KMS-11 (cell line): Measurements from ENCODE around the gene TBCC.
A peak's percentile ranks its signal among the peaks of the same experiment; 100 is the strongest.
"Not testable (repeated sequence)": the region's sequence is repeated elsewhere in the genome, so short reads cannot be mapped to it uniquely, and the experiment has no call there.

Experiments
- H2AFZ ChIP-seq: fragments of 200-600 bp; sonication (generic); 2 replicates; pipeline ENCODE4 v1.6.1; 2016; ENCODE audit warnings: antibody characterized with exemption, mixed run types, low read depth
- H3K27ac ChIP-seq: fragments of 200-600 bp; sonication (generic); 2 replicates; pipeline ENCODE4 v1.6.1; 2016; ENCODE audit warnings: mild to moderate bottlenecking, mixed run types
- H3K27me3 ChIP-seq: fragments of 200-600 bp; sonication (generic); 2 replicates; pipeline ENCODE4 v1.6.1; 2017; ENCODE audit warnings: mild to moderate bottlenecking, low read depth, mixed run types, moderate library complexity; ENCODE audit not compliant: insufficient read depth
- H3K36me3 ChIP-seq: fragments of 200-600 bp; sonication (generic); 2 replicates; pipeline ENCODE4 v1.6.1; 2017; ENCODE audit warnings: mild to moderate bottlenecking, mixed run types; ENCODE audit not compliant: insufficient read depth
- H3K4me1 ChIP-seq: fragments of 200-600 bp; sonication (generic); 2 replicates; pipeline ENCODE4 v1.6.1; 2016; ENCODE audit warnings: mild to moderate bottlenecking, low read depth, mixed run types; ENCODE audit not compliant: poor library complexity, severe bottlenecking
- H3K4me2 ChIP-seq: fragments of 200-600 bp; sonication (generic); 2 replicates; pipeline ENCODE4 v1.7.0; 2016; ENCODE audit warnings: mild to moderate bottlenecking, mixed run types
- H3K4me3 ChIP-seq: fragments of 200-600 bp; sonication (generic); IDR thresholded peaks from 2 replicates; pipeline ENCODE4 v1.6.1; 2017; ENCODE audit warnings: low read depth, low read length, mixed read lengths; ENCODE audit not compliant: insufficient read depth
- H3K79me2 ChIP-seq: fragments of 200-600 bp; sonication (generic); 2 replicates; pipeline ENCODE4 v1.6.1; 2016; ENCODE audit warnings: low read depth, mixed run types; ENCODE audit not compliant: insufficient read depth
- H3K9ac ChIP-seq: fragments of 200-600 bp; sonication (generic); 2 replicates; pipeline ENCODE4 v1.6.1; 2016; ENCODE audit warnings: mild to moderate bottlenecking, mixed run types
- H4K20me1 ChIP-seq: fragments of 200-600 bp; sonication (generic); 2 replicates; pipeline ENCODE4 v1.6.1; 2016; ENCODE audit warnings: mild to moderate bottlenecking, mixed run types; ENCODE audit not compliant: insufficient read depth
- TF ChIP-seq, protein P1 (sequence below): fragments of 200-600 bp; sonication (generic); conservative IDR thresholded peaks from 2 replicates; pipeline ENCODE4 v1.6.1; 2017; ENCODE audit warnings: low read depth, mild to moderate bottlenecking, antibody characterized with exemption, low read length, moderate library complexity, mixed read lengths

TBCC gene

DNA sequence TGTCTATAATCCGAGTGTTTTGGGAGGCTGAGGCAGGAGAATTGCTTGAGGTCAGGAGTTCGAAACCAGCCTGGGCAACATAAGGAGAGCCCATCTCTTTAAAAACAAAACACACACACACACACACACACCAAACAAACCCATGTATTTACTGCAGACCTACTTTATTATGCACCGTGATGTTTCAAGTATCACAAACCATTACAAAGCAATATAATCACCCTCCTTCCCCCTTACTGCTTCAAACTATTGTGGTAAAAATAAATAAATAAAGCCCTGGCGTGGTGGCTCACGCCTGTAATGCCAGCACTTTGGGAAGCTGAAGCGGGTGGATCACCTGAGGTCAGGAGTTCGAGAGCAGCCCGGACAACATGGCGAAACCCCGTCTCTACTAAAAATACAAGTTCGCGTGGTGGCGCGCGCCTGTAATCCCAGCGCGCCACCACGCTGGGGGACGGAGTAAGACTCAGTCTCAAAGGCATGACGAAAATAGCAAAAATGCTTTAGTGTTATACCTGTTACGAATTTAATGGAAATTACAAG lies 1.5 kb downstream of the TBCC start:
- no peaks in the 10 kb centered on the region for H3K27me3 ChIP-seq
- H3K9ac ChIP-seq = peak overlapping the region; percentile 96; the same call in 1 of the 2 replicates
- H3K36me3 ChIP-seq = no peaks in the 10 kb centered on the region
- peak overlapping the region; percentile 95 for H3K4me2 ChIP-seq
- no peak overlapping the region for H2AFZ ChIP-seq
- H3K27ac ChIP-seq = peak overlapping the region; percentile 92; the same call in 1 of the 2 replicates
- TF ChIP-seq, protein P1, sequence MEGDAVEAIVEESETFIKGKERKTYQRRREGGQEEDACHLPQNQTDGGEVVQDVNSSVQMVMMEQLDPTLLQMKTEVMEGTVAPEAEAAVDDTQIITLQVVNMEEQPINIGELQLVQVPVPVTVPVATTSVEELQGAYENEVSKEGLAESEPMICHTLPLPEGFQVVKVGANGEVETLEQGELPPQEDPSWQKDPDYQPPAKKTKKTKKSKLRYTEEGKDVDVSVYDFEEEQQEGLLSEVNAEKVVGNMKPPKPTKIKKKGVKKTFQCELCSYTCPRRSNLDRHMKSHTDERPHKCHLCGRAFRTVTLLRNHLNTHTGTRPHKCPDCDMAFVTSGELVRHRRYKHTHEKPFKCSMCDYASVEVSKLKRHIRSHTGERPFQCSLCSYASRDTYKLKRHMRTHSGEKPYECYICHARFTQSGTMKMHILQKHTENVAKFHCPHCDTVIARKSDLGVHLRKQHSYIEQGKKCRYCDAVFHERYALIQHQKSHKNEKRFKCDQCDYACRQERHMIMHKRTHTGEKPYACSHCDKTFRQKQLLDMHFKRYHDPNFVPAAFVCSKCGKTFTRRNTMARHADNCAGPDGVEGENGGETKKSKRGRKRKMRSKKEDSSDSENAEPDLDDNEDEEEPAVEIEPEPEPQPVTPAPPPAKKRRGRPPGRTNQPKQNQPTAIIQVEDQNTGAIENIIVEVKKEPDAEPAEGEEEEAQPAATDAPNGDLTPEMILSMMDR = no peak
- H4K20me1 ChIP-seq = peaks cover 7% of the 10 kb centered on the region; the same call in 1 of the 2 replicates
- peaks cover 22% of the 10 kb centered on the region for H3K79me2 ChIP-seq
- no peak overlapping the region for H3K4me3 ChIP-seq
- peaks cover 22% of the 10 kb centered on the region for H3K4me1 ChIP-seq

DNA sequence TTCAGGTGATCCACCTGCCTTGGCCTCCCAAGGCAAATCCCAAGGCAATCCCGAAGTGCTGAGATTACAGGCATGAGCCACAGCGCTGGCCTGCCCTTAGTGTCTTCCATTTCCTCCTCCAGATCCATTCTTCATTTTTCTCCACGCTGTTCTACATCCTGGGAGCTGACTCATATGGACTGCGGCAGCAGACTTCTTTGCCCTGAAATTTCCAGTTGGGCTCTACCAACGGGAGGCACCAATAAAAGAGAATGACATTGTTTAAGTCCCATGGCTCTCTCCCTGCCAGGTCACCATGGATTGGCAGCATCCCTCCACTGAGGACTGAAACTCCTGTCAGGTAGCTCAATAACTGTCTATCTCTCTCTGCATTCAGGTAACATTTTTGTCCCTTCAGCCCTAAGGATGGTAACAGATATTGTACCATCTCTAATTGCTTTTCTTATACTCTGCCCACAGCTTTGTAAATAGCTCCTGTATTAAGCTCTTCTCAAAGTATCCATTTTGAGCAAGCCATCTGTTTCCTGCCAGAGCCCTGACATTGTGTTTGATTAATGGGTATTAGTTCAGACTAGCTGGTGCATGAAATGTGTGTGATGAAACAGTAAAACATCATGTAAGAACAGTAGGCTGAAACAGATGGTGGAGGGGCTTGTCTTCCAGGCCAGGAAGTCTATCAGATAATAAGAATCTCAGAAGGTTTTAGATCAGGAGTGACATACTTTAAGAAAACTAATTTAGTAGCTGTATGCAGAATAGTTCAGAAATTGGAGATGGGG lies 3.6 kb downstream of the TBCC start:
- Histone ChIP-seq H3K4me3 (no peak overlapping the region), H3K27ac (no peak overlapping the region), H3K36me3 (no peaks in the 10 kb centered on the region), H4K20me1 (peaks cover 7% of the 10 kb centered on the region; the same call in 1 of the 2 replicates), H3K79me2 (peaks cover 22% of the 10 kb centered on the region), H3K4me2 (no peak overlapping the region), H2AFZ (no peak overlapping the region), H3K9ac (no peak overlapping the region), H3K27me3 (no peaks in the 10 kb centered on the region), H3K4me1 (peaks cover 9% of the 10 kb centered on the region)
- TF ChIP-seq, protein P1 = no peak

DNA sequence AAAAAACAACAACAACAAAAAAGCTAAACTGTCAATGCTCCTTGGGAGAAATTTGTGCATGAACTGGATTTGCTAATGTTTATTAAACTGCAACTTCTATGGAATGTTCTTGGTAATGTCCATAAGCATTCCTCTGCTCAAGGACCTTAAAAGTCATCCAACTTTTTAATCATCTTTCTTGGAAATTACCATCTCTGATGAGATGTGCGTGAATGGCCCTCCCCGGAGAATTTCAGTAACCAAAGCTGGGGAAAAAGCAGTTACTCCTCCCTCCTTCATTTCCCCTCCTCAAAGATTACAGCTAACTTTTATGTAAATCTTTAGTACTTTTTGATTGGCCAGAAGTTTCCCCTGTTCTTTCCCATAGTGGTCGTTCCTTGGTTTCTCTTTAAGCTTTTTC lies 5.2 kb downstream of the TBCC start:
- H2AFZ ChIP-seq = no peak overlapping the region
- H3K4me3 ChIP-seq = no peak overlapping the region
- H3K36me3 ChIP-seq = no peaks in the 10 kb centered on the region
- no peak overlapping the region for H3K27ac ChIP-seq
- H3K9ac ChIP-seq = no peak overlapping the region
- H3K4me2 ChIP-seq = no peak overlapping the region
- peaks cover 20% of the 10 kb centered on the region for H3K79me2 ChIP-seq
- peaks cover 7% of the 10 kb centered on the region; the same call in 1 of the 2 replicates for H4K20me1 ChIP-seq
- TF ChIP-seq, protein P1 = no peak
- no peaks in the 10 kb centered on the region for H3K27me3 ChIP-seq
- H3K4me1 ChIP-seq = peaks cover 9% of the 10 kb centered on the region

DNA sequence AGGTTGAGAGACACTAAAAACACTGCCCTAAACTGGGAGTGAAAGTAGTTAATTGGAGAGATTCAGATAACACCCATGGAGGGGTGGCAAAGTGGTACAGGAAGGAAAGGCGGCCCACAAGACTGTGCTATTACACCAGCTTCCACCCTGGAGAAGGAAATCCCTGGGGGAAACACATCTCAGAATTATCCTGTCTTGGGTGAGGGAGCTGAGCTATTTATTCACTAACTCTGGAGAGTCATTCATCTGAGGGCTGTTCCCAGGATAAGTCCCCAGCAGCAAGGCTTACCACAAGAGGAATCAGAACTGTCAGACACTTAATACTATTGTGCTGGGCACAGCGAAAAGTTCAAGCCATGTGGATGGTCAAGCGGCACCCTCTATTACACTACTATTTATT lies 9.9 kb downstream of the TBCC start:
- Histone ChIP-seq H3K27ac (no peak overlapping the region), H3K79me2 (no peaks in the 10 kb centered on the region), H3K27me3 (no peaks in the 10 kb centered on the region), H2AFZ (no peak overlapping the region), H3K36me3 (no peaks in the 10 kb centered on the region), H3K9ac (no peak overlapping the region), H3K4me2 (no peak overlapping the region), H4K20me1 (no peaks in the 10 kb centered on the region), H3K4me3 (no peak overlapping the region), H3K4me1 (no peaks in the 10 kb centered on the region)
- TF ChIP-seq, protein P1 = no peak

DNA sequence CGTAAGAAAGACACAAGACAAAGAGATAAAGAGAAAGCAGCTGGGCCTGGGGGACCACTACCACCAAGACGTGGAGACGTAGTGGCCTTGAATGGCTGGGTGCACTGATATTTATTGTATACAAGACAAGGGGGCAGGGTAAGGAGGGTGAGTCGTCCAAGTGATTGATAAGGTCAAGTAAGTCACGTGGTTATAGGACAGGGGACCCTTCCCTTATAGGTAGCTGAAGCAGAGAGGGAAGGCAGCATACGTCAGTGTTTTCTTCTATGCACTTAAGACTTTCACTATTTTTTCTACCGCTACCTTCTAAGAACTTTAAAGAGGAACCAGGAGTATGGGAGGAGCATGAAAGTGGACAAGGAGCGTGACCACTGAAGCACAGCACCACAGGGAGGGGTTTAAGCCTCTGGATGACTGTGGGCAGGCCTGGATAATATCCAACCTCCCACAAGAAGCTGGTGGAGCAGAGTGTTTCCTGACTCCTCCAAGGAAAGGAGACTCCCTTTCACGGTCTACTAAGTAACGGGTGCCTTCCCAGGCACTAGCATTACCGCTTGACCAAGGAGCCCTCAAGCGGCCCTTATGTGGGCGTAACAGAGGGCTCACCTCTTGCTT lies 11.9 kb downstream of the TBCC start:
- not testable (repeated sequence) for H3K4me1 ChIP-seq, H3K27me3 ChIP-seq, H3K4me3 ChIP-seq, H3K9ac ChIP-seq, H3K27ac ChIP-seq, H2AFZ ChIP-seq, H3K79me2 ChIP-seq, H3K4me2 ChIP-seq, H4K20me1 ChIP-seq, H3K36me3 ChIP-seq
